ENCODE data around the gene NANOGP8. TPM values are rescaled to one million over a fixed set of nuclear protein-coding genes. Genes with fewer than 3 reads are reported as not detected.

Gene NANOGP8
- total RNA-seq, 1 experiment from 2014 or later, result 0.75 TPM

DNA sequence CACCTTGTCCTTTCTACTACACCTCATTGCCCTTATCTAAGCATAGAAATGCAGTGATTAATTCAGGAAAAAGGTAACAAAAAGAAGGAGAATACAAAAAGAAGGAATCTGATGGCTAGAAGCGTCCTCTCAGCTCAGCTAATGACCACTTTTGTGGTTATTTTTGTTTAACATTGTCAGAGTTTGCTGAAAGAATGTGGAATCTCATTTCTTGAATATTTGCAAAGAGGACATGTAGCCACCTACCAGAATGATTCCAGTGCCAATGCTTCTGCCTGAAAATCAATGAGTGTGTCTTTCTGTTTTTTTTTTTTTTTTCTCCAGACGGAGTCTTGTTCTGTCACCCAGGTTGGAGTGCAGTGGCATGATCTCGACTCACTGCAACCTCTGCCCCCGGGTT is 24.5 kb downstream of the NANOGP8 start:
- TF ChIP-seq, protein P1, sequence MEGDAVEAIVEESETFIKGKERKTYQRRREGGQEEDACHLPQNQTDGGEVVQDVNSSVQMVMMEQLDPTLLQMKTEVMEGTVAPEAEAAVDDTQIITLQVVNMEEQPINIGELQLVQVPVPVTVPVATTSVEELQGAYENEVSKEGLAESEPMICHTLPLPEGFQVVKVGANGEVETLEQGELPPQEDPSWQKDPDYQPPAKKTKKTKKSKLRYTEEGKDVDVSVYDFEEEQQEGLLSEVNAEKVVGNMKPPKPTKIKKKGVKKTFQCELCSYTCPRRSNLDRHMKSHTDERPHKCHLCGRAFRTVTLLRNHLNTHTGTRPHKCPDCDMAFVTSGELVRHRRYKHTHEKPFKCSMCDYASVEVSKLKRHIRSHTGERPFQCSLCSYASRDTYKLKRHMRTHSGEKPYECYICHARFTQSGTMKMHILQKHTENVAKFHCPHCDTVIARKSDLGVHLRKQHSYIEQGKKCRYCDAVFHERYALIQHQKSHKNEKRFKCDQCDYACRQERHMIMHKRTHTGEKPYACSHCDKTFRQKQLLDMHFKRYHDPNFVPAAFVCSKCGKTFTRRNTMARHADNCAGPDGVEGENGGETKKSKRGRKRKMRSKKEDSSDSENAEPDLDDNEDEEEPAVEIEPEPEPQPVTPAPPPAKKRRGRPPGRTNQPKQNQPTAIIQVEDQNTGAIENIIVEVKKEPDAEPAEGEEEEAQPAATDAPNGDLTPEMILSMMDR (IDR thresholded peaks at IDR 0.05; ENCODE audit: unreplicated experiment), result no peak
- Mint-ChIP-seq H3K4me3 (ENCODE audit: unreplicated experiment) (no peak overlapping the region), H3K4me1 (ENCODE audit: insufficient read depth, unreplicated experiment) (no peaks in the 10 kb centered on the region), H3K36me3 (ENCODE audit: insufficient read depth, unreplicated experiment) (no peaks in the 10 kb centered on the region), H3K27me3 (ENCODE audit: insufficient read depth, unreplicated experiment) (no peaks in the 10 kb centered on the region), H3K27ac (ENCODE audit: low read depth, unreplicated experiment) (no peak overlapping the region), H3K9me3 (ENCODE audit: unreplicated experiment) (no peaks in the 10 kb centered on the region)
- BruUV-seq (replicated peaks), result no TSS peak
- intact Hi-C loops (cut with micrococcal nuclease), result no loop called here
- POLR2A ChIA-PET, result no interaction called here
- DNase-seq (ENCODE audit: unreplicated experiment), result no peak
- CTCF ChIA-PET, result interaction anchor here (0.6 to 1.1 kb wide), 2 partner anchors 19 to 796 kb away, joined by 5 read pairs; no protein-coding TSS in a partner anchor

DNA sequence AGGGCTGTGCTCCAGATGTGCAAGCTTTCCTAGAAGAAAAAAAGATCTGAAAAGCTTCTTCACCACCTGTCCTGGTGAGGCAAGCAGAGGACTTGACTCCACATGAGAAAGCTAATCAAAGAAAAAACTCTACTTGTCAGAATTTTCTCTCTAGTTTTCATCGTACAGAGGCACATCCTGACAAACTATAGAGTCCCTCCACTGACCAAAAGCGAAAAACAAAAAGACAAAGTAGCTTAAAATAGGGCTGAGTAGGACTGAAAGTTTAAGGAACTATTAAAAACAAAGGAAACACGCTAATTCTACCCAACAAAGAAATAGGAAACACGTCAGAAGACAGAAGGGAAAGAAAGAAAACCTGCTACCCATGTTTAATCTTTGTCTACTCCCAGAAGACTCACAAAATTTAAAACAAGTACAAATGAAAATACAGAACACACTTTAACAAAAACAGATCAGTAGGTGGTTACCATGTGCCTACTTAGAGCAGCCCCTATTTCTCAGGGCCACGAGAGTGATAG is 26.5 kb downstream of the NANOGP8 start:
- CTCF ChIA-PET, result interaction anchor here (0.7 to 0.8 kb wide), 2 partner anchors 13 to 65 kb away, joined by 4 read pairs; no protein-coding TSS in a partner anchor
- TF ChIP-seq, protein P1 (IDR thresholded peaks at IDR 0.05; ENCODE audit: unreplicated experiment), result no peak
- intact Hi-C loops (cut with micrococcal nuclease), result no loop called here
- Mint-ChIP-seq H3K36me3 (ENCODE audit: insufficient read depth, unreplicated experiment) (peaks cover 5% of the 10 kb centered on the region), H3K27ac (ENCODE audit: low read depth, unreplicated experiment) (no peak overlapping the region), H3K4me3 (ENCODE audit: unreplicated experiment) (no peak overlapping the region), H3K9me3 (ENCODE audit: unreplicated experiment) (no peaks in the 10 kb centered on the region), H3K4me1 (ENCODE audit: insufficient read depth, unreplicated experiment) (no peaks in the 10 kb centered on the region), H3K27me3 (ENCODE audit: insufficient read depth, unreplicated experiment) (no peaks in the 10 kb centered on the region)
- no TSS peak for BruUV-seq (replicated peaks)
- POLR2A ChIA-PET, result interaction anchor here (0.7 kb wide), 1 partner anchor 231 kb away, joined by 3 read pairs; no protein-coding TSS in a partner anchor
- no peak for DNase-seq (ENCODE audit: unreplicated experiment)

GRCh38 chr15:35055416-35056105 is 29.5 kb downstream of the NANOGP8 start:
- POLR2A ChIA-PET, result no interaction called here

GRCh38 chr15:35054380-35054779 is 30.7 kb downstream of the NANOGP8 start:
- POLR2A ChIA-PET, result interaction anchor here (0.7 kb wide), 1 partner anchor 1699 kb away, joined by 3 read pairs; no protein-coding TSS in a partner anchor
- no peaks in the 10 kb centered on the region for H3K27me3 Mint-ChIP-seq (ENCODE audit: insufficient read depth, unreplicated experiment)
- H3K4me1 Mint-ChIP-seq (ENCODE audit: insufficient read depth, unreplicated experiment), result no peaks in the 10 kb centered on the region
- TF ChIP-seq, protein P1 (IDR thresholded peaks at IDR 0.05; ENCODE audit: unreplicated experiment), result no peak
- no peaks in the 10 kb centered on the region for H3K9me3 Mint-ChIP-seq (ENCODE audit: unreplicated experiment)
- peak; percentile 39 for DNase-seq (ENCODE audit: unreplicated experiment)
- CTCF ChIA-PET, result no interaction called here
- H3K27ac Mint-ChIP-seq (ENCODE audit: low read depth, unreplicated experiment), result no peak overlapping the region
- intact Hi-C loops (cut with micrococcal nuclease), result no loop called here
- peaks cover 5% of the 10 kb centered on the region for H3K36me3 Mint-ChIP-seq (ENCODE audit: insufficient read depth, unreplicated experiment)
- BruUV-seq (replicated peaks), result no TSS peak
- no peak overlapping the region for H3K4me3 Mint-ChIP-seq (ENCODE audit: unreplicated experiment)

More at GRCh38 chr15:35055416-35056105, 29.5 kb downstream of the NANOGP8 start:
- H3K36me3 Mint-ChIP-seq (ENCODE audit: insufficient read depth, unreplicated experiment), result peaks cover 5% of the 10 kb centered on the region
- no peaks in the 10 kb centered on the region for H3K4me1 Mint-ChIP-seq (ENCODE audit: insufficient read depth, unreplicated experiment)
- H3K27ac Mint-ChIP-seq (ENCODE audit: low read depth, unreplicated experiment), result no peak overlapping the region
- no peak for DNase-seq (ENCODE audit: unreplicated experiment)
- H3K27me3 Mint-ChIP-seq (ENCODE audit: insufficient read depth, unreplicated experiment), result no peaks in the 10 kb centered on the region
- CTCF ChIA-PET, result interaction anchor here (0.6 to 1.2 kb wide), 2 partner anchors 8 to 23 kb away, joined by 3 read pairs; no protein-coding TSS in a partner anchor
- no peak overlapping the region for H3K4me3 Mint-ChIP-seq (ENCODE audit: unreplicated experiment)
- TF ChIP-seq, protein P1 (IDR thresholded peaks at IDR 0.05; ENCODE audit: unreplicated experiment), result no peak
- no TSS peak for BruUV-seq (replicated peaks)
- no peaks in the 10 kb centered on the region for H3K9me3 Mint-ChIP-seq (ENCODE audit: unreplicated experiment)
- intact Hi-C loops (cut with micrococcal nuclease), result no loop called here

Measured in MCF 10A (cell line).